HG03565 (cell line): ENCODE results near the gene PCNA.

Experiments used
- ATAC-seq: cut with Tn5 transposase; IDR thresholded peaks from one replicate; pipeline ENCODE4 v1.9.1; 2021; ENCODE audit warnings: mild to moderate bottlenecking, moderate library complexity; ENCODE audit not compliant: unreplicated experiment

PCNA gene

GRCh38 chr20:5119435-5120184, at the start of gene PCNA:
Gene PCNA, minus strand, starts transcription at chr20:5119958. Its CDS starts 160 bp downstream, at chr20:5119798.
- ATAC-seq: peak; percentile 88

GRCh38 chr20:5168651-5169396, 49.1 kb upstream of the PCNA start:
- ATAC-seq: no peak

GRCh38 chr20:5164645-5165625, 45.2 kb upstream of the PCNA start:
- no peak for ATAC-seq

GRCh38 chr20:5161536-5162164, 41.9 kb upstream of the PCNA start:
- ATAC-seq: no peak

GRCh38 chr20:5160882-5161281, 41.1 kb upstream of the PCNA start:
- no peak for ATAC-seq

- no peak for ATAC-seq
Observed at GRCh38 chr20:5159928-5160327, 40.2 kb upstream of the PCNA start.

DNA sequence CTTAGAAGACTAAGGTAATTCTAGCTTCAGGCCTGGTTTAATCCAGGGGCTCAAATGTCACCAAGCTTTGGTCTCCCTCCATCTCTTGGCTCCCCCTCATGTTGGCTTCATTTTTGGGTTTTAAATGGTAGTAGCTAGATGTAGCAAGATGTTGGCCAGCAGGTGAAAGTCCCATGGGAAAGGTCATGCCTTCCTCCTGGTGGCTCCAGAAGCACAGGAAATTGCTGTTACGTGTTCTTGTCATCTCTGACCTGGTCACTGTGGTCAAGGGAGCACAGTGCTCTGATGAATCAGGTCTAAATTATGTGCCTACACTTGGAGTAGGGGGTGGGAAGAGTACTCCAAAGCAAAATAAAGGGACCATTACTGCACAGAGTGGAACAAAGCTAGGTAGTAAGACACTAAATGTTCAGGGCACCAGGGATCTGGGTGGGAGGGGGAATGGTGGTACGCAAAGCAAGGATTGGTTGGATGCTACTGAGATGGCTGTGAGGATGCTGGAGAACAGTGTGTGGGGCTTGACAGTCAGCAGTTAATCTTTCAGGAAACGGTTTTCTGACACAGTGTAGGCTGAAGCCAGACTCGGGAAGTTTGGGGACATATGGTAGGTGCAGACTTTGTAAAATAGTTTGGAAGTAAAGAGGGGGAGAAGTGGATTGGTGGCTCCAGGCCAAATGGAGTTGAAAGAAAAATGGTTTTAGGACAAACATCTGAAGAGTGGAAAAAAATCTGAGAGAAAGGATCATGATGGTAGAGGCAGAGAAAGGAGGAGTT, 37.1 kb upstream of the PCNA start:
- ATAC-seq: no peak

DNA sequence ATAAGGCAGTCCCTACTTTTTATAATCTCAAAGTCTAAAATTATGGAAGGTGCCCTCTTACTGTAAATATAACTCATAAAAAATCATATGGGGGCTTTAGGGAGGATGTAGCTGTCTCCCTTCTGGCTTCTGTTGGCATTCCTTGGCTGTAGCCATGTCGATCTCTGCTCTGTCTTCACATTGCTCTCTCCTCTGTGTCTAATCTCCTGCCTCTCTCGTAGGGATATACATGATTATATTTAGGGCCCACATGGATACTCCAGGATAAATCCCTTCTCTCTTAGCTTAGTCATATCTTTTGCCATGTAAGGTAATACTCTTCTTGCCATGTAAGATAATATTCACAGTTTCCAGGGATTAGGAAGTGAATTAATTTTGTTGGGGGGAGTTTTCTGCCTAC, 35.6 kb upstream of the PCNA start:
- ATAC-seq: no peak

DNA sequence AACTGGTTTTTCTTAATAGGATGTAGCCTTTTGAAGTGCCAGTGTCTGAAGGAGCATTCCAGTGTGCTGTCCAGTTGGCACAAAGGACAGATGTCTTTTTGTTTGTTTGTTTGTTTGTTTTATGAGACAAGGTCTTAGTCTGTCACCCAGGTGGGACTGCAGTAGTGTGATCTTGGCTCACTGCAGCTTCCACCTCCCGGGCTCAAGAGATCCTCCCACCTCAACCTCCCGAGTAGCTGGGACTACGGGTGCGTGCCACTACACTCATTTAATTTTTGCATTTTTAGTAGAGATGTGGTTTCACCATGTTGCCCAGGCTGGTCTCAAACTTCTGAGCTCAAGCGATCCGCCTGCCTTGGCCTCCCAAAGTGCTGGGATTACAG, 34.8 kb upstream of the PCNA start:
- ATAC-seq: no peak

DNA sequence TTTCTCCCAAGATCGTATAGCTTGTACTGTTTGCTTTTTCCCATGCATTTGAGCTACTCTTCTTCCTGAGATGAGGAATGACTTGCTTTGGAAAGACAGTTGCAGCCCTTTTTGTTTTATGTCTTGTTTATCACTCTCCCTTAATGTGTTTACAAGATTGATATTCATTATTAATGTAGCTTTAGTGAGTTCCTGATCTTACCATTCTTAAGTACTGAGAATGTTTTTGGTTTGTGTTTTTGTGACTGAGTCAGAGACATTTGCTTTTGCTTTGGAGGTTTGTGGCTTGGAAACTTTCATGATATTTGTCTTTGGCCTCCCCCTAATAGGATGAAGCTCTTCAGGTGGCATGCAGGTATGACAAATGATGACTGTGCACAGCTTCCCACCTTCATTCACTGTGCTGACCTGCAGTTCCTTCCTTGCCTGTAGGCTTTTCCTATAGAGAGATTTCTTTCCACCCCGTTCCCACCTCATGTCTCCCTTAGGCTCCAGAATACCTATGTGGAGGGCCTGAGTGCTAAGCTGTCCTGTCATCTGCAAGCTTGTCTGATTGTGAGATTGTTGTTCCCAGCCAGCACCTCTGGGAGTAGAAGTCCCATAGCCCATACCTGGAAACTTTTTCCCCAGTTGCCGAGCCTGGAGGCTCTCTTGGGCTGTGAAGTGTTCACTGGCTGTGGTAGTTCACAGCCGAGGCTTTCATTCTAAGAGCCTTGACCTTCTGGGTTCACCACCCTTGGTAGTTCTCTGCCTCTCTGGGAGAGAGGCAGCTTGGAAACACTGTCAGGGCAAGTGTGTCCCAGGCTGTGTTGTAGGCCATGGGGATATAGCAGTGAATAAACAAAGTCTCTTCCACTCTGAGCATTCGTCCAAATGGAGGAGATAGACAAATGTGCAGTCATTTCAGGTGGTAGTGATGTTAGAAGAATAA, 34.1 kb upstream of the PCNA start:
- ATAC-seq: no peak

DNA sequence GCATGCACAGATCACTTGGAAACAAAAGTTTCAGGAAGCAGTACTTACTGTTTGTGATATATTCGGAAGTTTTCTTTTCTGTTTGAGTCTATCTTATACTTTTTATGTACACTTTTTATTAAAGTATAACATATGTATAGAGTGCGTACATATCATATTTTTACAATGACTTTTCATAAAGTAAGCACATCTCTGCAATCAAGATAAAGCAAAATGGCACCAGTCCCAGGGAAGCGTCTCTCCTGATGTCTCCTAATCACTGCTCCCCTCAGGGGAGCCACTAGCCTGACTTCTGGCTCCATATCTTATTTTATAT, 33.4 kb upstream of the PCNA start:
- ATAC-seq: no peak

DNA sequence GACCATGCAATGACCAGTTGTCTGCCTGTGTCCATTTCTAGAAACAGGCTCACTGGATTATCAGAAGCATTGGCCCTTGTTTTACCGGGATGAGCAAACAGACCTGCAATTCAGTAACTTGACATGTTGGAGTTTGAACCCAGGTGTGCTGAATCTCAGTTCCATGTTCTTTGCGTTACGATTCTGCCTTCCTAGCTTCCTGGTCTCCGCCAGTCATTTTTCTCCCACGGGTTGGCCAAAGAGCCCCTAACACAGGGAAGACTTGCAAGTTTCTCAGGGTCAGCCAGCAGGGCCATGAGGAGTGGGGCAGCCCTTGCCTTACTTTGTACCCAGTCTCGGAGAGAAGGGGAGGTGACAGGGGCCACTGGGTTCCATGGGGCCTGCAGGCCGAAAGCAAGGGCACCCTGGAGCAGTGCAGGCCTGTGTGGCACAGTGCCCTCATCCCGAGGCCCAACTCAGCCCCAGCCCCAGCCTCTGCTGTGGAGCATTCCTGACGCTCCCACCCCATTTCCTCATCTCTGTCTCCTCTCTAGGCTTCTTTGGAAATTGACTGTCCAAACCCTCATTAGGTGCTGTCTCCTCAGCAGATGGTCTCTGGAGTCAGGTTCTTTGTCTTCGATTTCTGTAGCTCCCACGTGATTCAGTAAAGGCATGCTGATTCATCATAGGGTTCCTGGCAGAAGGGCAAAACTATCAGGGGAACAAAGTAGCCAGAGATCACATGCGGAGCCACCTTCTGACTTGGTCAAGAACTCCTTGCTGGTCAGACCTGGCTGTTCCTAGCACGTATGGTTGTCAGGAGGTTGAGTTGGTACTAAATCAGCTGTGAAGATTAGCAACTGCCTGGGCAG, 30.7 kb upstream of the PCNA start:
- no peak for ATAC-seq

DNA sequence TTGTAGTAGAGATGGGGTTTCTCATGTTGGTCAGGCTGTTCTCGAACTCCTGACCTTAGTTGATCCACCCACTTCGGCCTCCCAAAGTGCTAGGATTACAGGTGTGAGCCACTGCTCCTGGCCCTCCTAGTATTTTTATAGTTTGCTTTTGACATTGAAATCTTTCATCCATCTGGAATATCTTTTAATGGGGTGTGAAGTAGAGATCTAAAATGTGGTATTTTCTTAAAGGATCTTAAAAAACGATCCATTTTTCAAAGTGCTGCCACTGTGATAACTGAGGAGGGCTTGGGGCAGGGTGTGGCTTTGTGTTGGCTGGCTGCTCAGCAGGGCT, 30.1 kb upstream of the PCNA start:
- ATAC-seq: no peak

DNA sequence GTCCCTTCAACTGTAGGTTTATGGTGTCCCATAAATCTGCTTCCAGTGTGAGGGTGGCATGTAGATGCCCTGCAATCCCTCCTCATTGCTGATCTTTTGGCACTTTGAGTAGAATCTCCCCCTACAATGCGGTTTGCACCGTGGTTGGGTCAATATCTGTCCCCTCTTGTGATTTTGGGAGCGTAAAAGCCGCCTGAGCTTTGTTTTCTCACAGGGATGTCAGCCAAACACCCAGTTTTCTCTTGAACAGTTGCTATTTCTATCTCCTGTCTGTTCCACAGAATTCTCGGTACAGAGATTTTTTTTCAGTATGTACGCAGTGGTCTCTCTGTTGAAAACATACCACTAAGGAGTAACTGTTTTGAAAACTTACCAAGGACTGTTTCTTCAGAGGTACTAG, 28.8 kb upstream of the PCNA start:
- ATAC-seq: no peak

- ATAC-seq: no peak
Observed at GRCh38 chr20:5146871-5147592, 27.3 kb upstream of the PCNA start.

DNA sequence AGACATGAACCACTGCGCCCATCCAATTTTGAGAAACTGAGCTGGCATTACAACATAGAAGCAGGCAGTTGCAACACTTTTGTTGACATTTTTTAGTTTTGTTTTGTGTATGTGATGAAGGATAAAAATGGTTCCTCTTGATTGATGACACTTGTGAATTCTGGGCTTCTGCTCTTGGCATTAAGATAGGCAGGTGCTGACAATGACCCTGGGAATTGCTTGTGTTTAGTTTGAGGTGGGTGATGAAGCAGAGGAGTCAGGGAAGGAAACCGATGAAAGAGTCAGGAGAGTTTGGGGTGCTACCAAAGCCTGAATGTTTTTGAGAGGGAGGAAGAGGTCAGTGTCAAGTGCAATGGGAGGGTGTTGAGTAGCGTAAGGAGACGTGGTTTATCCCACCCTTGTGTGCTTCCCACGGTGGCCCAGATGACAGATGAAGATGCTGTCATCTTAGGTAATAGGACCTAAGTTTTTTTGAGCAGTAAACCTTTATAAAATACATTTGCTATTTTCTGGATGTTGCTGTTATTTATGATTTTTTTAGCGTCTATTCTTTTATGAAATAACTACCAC, 26.4 kb upstream of the PCNA start:
- no peak for ATAC-seq

GRCh38 chr20:5145365-5146098, 25.8 kb upstream of the PCNA start:
- no peak for ATAC-seq
